Mammary epithelial cell (primary cell): ENCODE measurements around the gene SP110.

Experiments used
- CTCF ChIP-seq, 2 donors: IDR thresholded peaks in 1 of 2; conservative IDR thresholded peaks in 1 of 2; 2 replicates each; pipeline ENCODE4 v1.5.1; 2011 to 2012; ENCODE audit warnings: inconsistent platforms in 2 of 2, low read length in 2 of 2, mild to moderate bottlenecking in 2 of 2, control low read depth in 1 of 2, low read depth in 1 of 2; ENCODE audit not compliant: insufficient read depth in 1 of 2; ENCODE audit errors: extremely low read depth in 1 of 2
- EZH2 ChIP-seq: IDR thresholded peaks from 2 replicates; pipeline ENCODE4 v1.6.1; 2012; ENCODE audit warnings: low read length, inconsistent platforms, borderline replicate concordance

GRCh38 chr2:230170532-230170931, 49.3 kb downstream of the SP110 start:
- TF ChIP-seq CTCF (conservative IDR thresholded peaks at IDR 0.05 in 1 of 2, IDR thresholded peaks at IDR 0.05 in 1 of 2; ENCODE audit: extremely low read depth in 1 of 2, insufficient read depth in 1 of 2, low read depth in 1 of 2, low read length in 2 of 2) (no peak), EZH2 (no peak)
